Uterus (tissue), 2 donors: ENCODE results near the gene DNAI1.
"Not testable (repeated sequence)": the region's sequence is repeated elsewhere in the genome, so short reads cannot be mapped to it uniquely, and the experiment has no call there.

Experiments used
- POLR2A ChIP-seq, 2 donors: fragments of 450-650 bp; IDR thresholded peaks; one replicate each; pipeline ENCODE4 v1.6.1; 2016; ENCODE audit warnings: antibody characterized with exemption in 2 of 2, mild to moderate bottlenecking in 1 of 2, moderate library complexity in 1 of 2
- TF ChIP-seq, protein P1 (sequence below), 4 experiments: fragments of 200-600 bp in 2 of 4; fragments of 450-650 bp in 2 of 4; sonication (generic) in 2 of 4; IDR thresholded peaks; one replicate each; pipeline ENCODE4 v1.5.1; 2016 to 2019; ENCODE audit warnings: antibody characterized with exemption in 4 of 4, mild to moderate bottlenecking in 2 of 4, moderate library complexity in 1 of 4

GRCh38 chr9:34482746-34483145 lies 24.1 kb downstream of the DNAI1 start:
- not testable (repeated sequence) for TF ChIP-seq POLR2A (IDR thresholded peaks at IDR 0.05)
- TF ChIP-seq, protein P1, sequence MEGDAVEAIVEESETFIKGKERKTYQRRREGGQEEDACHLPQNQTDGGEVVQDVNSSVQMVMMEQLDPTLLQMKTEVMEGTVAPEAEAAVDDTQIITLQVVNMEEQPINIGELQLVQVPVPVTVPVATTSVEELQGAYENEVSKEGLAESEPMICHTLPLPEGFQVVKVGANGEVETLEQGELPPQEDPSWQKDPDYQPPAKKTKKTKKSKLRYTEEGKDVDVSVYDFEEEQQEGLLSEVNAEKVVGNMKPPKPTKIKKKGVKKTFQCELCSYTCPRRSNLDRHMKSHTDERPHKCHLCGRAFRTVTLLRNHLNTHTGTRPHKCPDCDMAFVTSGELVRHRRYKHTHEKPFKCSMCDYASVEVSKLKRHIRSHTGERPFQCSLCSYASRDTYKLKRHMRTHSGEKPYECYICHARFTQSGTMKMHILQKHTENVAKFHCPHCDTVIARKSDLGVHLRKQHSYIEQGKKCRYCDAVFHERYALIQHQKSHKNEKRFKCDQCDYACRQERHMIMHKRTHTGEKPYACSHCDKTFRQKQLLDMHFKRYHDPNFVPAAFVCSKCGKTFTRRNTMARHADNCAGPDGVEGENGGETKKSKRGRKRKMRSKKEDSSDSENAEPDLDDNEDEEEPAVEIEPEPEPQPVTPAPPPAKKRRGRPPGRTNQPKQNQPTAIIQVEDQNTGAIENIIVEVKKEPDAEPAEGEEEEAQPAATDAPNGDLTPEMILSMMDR (IDR thresholded peaks at IDR 0.05), result not testable (repeated sequence)
